GM19351 (cell line): Measurements from ENCODE around the gene BLOC1S5.

Source experiments
- ATAC-seq: cut with Tn5 transposase; IDR thresholded peaks from one replicate; pipeline ENCODE4 v1.9.1; 2021; ENCODE audit warnings: mild to moderate bottlenecking, moderate library complexity; ENCODE audit not compliant: unreplicated experiment

Gene BLOC1S5

DNA sequence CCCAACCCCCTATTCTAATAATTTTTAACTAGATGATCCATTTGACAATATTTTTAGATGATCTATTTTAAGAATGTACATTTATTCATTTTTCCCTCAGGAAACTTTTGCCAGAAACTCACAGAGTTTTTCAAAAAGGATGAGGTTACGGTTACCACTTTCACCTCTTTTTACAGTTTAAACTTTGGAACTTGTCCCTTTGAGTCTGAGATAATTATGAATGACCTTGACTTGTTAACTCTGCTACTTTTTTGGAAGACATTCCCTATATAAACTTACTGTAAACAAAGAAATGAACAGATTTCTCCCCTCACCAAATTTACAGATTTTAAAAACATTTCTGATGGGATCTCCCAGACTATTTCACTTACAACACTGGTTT lies 18.4 kb upstream of the BLOC1S5 start:
- ATAC-seq = no peak

DNA sequence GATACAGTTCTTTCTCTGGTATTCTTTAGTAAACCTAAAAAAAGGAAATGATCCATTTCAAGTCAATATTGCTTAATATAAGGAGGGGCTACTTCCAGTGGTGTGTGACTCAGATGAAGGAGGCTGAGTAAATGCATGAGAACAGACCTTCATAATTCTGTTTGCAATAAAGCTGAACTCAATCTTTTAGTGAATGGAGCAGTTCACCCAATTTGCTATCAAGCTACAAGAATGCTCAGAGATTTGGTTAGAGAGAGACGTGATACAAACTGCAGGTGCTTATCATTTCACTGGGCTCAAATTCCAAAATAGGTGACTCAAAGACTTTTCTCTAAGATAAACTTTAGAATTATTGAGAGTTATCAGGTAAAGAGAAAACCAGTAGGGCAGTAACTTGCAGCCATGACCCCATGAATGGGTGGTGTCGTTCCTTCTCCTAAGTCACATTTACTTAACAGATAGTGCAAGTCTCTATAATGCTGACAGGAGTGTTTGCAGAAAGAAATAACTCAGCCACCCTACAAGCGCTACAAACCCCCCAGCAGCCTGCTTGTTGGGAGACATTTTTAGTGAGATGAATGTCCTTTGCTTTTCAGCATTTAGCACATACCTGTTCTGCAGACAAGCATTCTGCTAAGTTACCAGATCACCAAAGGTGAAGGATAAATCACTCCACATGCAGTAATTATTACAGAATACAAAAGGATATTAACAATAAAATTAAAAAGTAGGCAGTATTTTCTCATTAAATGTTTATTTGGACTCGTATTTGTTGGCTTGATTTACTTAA lies 16.4 kb upstream of the BLOC1S5 start:
- ATAC-seq = no peak

DNA sequence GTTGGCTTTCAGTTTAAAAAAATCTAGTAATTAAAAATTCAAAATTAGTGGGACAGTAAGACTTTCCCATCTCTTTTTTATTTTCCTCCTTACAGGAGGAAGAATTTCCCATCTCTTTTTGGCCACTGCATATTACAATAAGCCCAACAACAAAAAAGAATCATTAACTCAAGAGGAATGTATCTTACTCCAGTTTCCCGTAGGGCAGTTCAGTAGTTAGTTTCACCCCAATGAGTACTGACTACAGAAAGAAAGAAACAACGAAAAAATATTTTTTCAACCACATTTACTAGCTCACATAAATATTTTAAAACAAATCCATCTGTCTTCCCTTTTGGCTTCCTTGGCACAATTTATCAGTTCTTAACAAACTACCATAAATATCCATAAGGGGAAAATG lies 14.9 kb upstream of the BLOC1S5 start:
- no peak for ATAC-seq

- ATAC-seq = no peak
Observed at GRCh38 chr6:8077991-8078390, 13.8 kb upstream of the BLOC1S5 start.

DNA sequence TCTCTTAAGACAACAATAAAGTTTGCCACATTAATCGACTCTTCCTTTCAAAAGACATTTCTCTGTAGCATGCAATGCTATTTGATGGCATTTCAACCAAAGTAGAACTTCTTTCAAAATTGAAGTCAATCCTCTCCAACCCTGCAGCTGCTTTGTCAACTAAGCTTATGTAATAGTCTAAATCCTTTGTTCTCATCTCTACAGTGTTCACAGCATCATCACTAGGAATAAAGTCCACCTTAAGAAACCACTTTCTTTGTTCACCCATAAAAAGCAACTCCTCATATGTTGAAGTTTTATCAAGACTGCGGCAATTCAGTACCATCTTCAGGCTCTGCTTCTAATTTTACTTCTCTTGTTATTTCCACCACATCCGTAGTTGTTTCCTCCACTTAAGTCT lies 11.5 kb upstream of the BLOC1S5 start:
- no peak for ATAC-seq

DNA sequence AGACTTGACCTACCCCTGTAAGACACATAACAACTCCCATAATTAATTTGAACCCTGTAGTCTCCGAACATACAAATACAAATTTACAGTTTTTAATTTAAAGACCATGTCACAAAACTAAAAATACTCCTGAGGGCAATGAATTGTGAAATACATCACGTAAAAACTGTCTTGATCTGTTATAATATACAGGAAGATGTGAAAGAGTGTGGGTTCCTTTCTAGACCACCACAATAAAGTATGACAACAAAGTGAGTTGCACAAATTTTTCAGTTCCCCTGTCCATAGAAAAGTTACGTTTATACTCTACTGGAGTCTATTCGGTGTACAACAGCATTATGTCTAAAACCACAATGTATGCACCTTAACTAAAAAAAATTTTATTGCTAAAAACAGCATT lies 11.0 kb upstream of the BLOC1S5 start:
- ATAC-seq = no peak

DNA sequence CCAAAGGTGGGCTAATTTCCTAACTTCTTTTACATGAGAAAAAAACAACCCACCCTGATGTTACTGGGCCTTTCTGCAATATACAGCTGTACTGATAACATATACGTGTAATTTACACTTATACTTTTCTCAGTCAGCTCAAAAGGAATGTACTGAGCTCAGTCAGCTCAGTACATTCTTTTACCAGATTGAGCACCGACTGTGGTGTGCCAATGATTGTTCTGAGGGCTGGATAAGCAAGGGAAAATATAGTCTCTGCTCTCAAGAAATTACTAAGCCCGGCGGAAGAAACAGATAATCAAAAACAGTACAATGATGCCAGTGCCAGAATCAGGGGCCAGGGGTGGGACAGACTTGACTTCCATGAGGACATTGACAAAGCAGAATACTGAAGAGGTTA lies 10.0 kb upstream of the BLOC1S5 start:
- no peak for ATAC-seq

- no peak for ATAC-seq
Observed at GRCh38 chr6:8073758-8074157, 9.6 kb upstream of the BLOC1S5 start.

- no peak for ATAC-seq
Observed at GRCh38 chr6:8070718-8071117, 6.5 kb upstream of the BLOC1S5 start.

DNA sequence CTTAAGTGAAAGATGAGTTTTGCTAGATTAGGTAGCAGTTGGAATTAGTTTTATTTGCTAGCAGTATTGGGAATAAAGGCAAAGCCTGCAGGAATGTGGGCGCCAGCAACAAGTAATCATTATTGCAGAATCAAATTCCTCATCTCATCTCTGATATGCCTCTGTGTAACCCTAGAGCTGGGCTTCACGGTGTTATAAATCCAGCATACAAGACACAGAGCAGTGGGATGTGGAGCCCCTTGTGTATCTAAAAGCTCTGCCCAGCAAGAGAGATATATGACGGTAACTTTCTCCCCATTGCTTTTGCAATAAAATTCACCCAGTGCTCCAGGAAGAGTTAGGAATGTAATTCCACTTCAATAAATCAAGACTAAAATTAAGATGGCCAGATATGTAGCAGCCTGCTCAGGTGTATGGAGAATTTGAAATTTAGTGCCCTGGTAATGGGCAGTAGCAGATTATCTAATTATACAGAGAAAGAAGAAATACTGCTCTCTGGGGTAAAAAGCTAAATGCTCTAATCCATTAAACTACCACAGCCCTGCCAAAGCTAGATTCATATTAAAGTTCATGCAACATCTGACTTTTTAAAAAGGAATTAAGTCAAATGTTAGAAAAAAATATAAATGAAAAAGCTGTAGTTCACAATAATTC lies 5.6 kb upstream of the BLOC1S5 start:
- ATAC-seq = no peak

GRCh38 chr6:8069151-8069550 lies 5.0 kb upstream of the BLOC1S5 start:
- no peak for ATAC-seq

DNA sequence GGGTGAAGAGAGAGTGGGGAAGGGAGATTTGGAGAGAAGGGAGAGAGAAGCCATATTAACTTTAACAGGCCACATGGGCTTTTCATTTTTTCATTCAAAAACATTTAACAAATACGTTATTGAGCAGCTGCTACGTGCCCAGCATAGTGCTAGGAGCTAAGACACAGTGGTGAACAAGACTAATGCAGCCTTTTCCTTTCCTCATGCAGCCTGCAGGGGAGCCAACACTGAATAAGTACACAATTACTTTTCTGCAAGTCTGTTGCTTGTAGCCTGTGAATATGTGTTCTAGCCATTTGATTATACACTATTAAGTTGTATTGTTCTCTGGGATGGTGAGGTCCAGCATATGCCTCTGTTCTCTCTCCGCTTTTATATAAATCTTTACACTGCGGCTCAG lies 1.9 kb upstream of the BLOC1S5 start:
- no peak for ATAC-seq

- ATAC-seq = peak; percentile 55
Observed at GRCh38 chr6:8065519-8065911, 1.3 kb upstream of the BLOC1S5 start.

- ATAC-seq = no peak
Observed at GRCh38 chr6:8064638-8065518, 689 bp upstream of the BLOC1S5 start.

DNA sequence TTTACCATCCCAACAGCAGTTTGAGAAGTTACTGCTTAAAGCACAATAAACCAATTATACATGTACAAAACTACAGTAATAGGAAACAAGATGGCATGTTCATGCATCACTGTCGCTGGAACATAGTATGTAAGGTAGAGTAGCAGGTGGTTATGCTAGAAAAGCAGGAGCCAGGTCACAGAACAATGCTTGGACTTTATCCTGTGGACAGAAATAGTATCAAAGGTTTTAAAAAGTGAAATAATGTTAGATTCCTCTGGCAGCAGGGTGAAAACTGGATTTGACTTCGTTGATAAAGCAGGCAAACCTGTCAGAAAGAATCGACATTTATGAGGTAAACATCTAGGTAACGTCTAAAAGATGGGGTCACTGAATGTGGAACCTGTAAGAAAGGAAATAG lies 2.5 kb downstream of the BLOC1S5 start:
- no peak for ATAC-seq

DNA sequence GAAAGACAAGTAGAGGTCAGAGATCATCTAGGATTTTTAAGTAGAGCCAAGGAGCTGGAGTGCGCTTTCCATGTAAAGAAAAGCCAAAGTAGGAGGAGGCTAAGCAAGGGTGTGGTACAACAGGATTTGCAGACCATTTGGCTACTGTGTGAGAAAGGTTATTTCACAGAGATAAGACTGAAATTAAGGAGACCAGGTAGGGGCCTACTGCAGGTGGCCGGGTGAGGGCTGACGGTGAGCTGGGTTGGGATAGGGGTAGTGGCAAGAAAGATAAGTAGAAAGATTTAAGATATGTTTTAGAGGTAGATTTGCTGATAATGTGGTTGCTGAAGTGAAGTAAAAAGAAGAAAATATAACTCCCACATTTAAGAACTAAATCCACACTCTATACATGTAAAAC lies 3.8 kb downstream of the BLOC1S5 start:
- no peak for ATAC-seq

GRCh38 chr6:8059129-8059528 lies 5.1 kb downstream of the BLOC1S5 start:
- no peak for ATAC-seq

DNA sequence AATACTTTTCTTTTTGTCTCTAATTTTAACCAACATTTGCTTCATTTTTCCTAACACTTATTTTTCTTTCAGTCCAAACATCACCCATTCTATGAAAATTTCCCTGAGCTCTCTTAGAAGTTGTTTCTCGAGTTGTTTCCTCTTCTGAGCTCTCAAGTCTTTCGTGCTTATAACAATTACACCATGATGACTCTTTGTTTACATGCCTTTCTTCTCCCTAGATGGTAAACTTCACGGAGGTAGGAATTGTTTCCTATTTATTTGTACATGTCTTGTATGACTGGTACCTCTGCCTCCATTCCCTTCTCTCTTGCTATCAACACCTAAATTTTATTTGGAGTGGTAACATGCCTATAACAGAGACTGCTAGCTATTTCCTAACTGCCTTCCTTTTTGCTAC lies 6.4 kb downstream of the BLOC1S5 start:
- no peak for ATAC-seq

DNA sequence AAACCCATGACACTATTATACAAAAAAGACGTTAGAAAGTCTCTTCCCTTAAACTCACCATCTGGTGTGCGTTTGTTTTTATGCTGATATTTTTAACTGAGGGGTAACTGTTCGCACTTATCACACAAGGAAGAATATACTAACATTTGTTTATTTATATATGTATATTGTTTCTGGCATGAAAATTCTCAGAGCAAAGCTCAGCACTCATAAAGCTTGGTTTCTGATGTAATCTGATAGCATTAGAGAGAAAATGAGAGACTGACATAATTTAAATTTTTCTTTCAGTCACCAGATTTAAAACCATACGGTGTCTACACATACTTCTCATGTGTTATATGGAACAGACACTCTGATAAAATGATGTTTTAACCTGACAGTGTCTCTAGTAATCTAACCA lies 6.9 kb downstream of the BLOC1S5 start:
- no peak for ATAC-seq

- ATAC-seq = no peak
Observed at GRCh38 chr6:8054276-8054675, 9.9 kb downstream of the BLOC1S5 start.

- ATAC-seq = no peak
Observed at GRCh38 chr6:8047541-8048292, 16.5 kb downstream of the BLOC1S5 start.
